Retinal pigment epithelial cell (primary cell): Measurements from ENCODE around the gene SIDT1.

ENCODE experiments used
- DNase-seq: peaks from one replicate; pipeline ENCODE4 v3.0.0-alpha.2; 2010; ENCODE audit warnings: low read depth
- H3K4me3 ChIP-seq: 2 replicates; pipeline ENCODE4 v1.5.1; 2011; ENCODE audit warnings: mild to moderate bottlenecking, low read length, control low read depth, moderate library complexity
- CTCF ChIP-seq: conservative IDR thresholded peaks from 2 replicates; pipeline ENCODE4 v1.5.1; 2011; ENCODE audit warnings: low read depth, low read length, control low read depth, inconsistent platforms

Gene SIDT1

GRCh38 chr3:113623324-113623723, 91.0 kb downstream of the SIDT1 start:
- no peak for DNase-seq
- H3K4me3 ChIP-seq, result no peak overlapping the region
- TF ChIP-seq CTCF, result peak; percentile 33

DNA sequence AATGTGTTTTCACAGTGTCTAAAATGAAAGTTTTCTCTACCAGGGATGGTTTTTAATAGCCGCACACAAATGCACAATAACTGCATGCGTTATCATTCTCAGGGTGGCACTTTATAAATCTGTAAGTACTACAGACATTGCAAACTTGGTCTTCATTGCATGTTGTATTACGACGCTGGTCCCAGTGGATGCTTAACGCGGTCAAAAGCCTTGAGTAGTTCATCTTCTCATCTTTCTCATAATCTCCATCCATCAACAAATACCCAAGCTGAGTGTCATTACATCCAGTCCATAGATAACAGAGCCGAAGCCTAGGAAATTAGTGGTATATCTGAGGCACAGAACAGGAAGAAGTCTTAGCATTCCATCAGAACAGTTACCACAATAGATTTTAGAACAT, 91.5 kb downstream of the SIDT1 start:
- no peak for DNase-seq
- no peak for TF ChIP-seq CTCF
- no peak overlapping the region for H3K4me3 ChIP-seq

- H3K4me3 ChIP-seq, result no peak overlapping the region
- DNase-seq, result no peak
- TF ChIP-seq CTCF, result no peak
Measured at GRCh38 chr3:113625834-113626233, 93.5 kb downstream of the SIDT1 start.

- peak; percentile 97 for TF ChIP-seq CTCF
- DNase-seq, result no peak
- H3K4me3 ChIP-seq, result no peak overlapping the region
Measured at GRCh38 chr3:113626503-113627371, 94.4 kb downstream of the SIDT1 start.

DNA sequence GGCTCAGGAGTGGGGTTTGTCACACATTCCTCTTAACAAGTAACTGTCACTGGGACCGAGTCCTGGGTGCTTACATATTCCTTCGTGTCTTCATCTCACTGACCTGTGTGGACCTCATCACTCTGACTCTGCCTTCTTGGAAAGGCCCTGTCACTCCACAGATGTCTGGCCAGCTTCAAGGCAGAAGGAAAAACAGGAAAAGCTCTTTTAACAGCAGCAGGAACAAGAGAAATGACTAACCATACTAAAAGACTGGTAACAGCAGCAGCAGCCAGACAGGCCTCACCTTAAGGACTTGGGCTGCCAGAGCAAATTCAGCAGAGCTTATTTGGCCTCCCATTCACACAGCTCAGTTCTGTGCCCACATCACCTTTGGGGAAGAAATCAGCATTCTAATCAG, 96.0 kb downstream of the SIDT1 start:
- TF ChIP-seq CTCF, result no peak
- DNase-seq, result no peak
- H3K4me3 ChIP-seq, result no peak overlapping the region

GRCh38 chr3:113628788-113629187, 96.4 kb downstream of the SIDT1 start:
- no peak overlapping the region for H3K4me3 ChIP-seq
- no peak for DNase-seq
- no peak for TF ChIP-seq CTCF
